Measurements from ENCODE around the gene WDR91. TPM values are rescaled to one million over a fixed set of nuclear protein-coding genes. Genes with fewer than 3 reads are reported as not detected.

The WDR91 gene
- total RNA-seq, 1 donor from 2014 or later: 5.4 TPM

GRCh38 chr7:135181261-135181928 lies 29.9 kb downstream of the WDR91 start:
- Histone ChIP-seq H3K27me3 (no peaks in the 10 kb centered on the region), H2AFZ (replicated peaks) (no peak overlapping the region), H3K27ac (no peak overlapping the region), H3K4me1 (peaks cover 11% of the 10 kb centered on the region), H3F3A (ENCODE audit: low read depth) (peaks cover 13% of the 10 kb centered on the region), H3K9ac (no peak overlapping the region), H4K20me1 (ENCODE audit: low read depth) (no peaks in the 10 kb centered on the region), H3K79me2 (ENCODE audit: low read depth) (no peaks in the 10 kb centered on the region), H3K4me2 (no peak overlapping the region), H3K9me3 (ENCODE audit: low read depth) (peaks cover 8% of the 10 kb centered on the region), H3K4me3 (no peak overlapping the region), H3K36me3 (no peaks in the 10 kb centered on the region)
- H3K27ac Mint-ChIP-seq: no peak overlapping the region
- H3K9me3 Mint-ChIP-seq: peaks cover 22% of the 10 kb centered on the region
- no peak overlapping the region for H3K4me3 Mint-ChIP-seq
- peaks cover 6% of the 10 kb centered on the region for H3K27me3 Mint-ChIP-seq (ENCODE audit: insufficient read depth, low read depth)
- TF ChIP-seq, protein P1, sequence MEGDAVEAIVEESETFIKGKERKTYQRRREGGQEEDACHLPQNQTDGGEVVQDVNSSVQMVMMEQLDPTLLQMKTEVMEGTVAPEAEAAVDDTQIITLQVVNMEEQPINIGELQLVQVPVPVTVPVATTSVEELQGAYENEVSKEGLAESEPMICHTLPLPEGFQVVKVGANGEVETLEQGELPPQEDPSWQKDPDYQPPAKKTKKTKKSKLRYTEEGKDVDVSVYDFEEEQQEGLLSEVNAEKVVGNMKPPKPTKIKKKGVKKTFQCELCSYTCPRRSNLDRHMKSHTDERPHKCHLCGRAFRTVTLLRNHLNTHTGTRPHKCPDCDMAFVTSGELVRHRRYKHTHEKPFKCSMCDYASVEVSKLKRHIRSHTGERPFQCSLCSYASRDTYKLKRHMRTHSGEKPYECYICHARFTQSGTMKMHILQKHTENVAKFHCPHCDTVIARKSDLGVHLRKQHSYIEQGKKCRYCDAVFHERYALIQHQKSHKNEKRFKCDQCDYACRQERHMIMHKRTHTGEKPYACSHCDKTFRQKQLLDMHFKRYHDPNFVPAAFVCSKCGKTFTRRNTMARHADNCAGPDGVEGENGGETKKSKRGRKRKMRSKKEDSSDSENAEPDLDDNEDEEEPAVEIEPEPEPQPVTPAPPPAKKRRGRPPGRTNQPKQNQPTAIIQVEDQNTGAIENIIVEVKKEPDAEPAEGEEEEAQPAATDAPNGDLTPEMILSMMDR (IDR thresholded peaks at IDR 0.05): no peak
- TF ChIP-seq EZH2phosphoT487 (IDR thresholded peaks at IDR 0.05) (no peak), EZH2 (IDR thresholded peaks at IDR 0.05) (no peak)
- peaks cover 32% of the 10 kb centered on the region for H3K36me3 Mint-ChIP-seq
- no peak for DNase-seq (ENCODE audit: low spot score)
- peaks cover 4% of the 10 kb centered on the region for H3K4me1 Mint-ChIP-seq

DNA sequence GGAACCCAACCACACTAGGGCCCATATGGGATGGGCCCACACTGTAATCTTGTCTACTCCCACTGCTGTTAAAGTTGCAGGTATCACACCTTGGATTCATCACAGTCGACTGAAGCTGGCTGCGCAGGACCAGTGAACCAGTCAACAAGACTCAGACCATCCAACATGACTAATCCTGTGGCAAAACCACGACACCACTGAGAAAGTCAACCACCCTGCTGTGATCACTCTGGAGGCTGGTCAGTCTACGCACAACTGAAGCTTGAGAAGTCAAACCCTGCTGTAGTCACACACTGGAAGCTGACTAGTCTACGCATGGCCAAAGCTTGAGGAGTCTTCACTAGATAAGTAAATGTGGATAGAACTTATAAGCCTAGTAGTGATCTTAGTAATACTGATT lies 31.2 kb downstream of the WDR91 start:
- H3K27ac Mint-ChIP-seq: no peak overlapping the region
- no peak overlapping the region for H3K4me3 Mint-ChIP-seq
- Histone ChIP-seq H3K9me3 (ENCODE audit: low read depth) (peaks cover 8% of the 10 kb centered on the region), H3K27me3 (no peaks in the 10 kb centered on the region), H3K9ac (no peak overlapping the region), H3K4me3 (no peak overlapping the region), H3K79me2 (ENCODE audit: low read depth) (no peaks in the 10 kb centered on the region), H4K20me1 (ENCODE audit: low read depth) (no peaks in the 10 kb centered on the region), H3K36me3 (no peaks in the 10 kb centered on the region), H3K27ac (no peak overlapping the region), H3K4me2 (no peak overlapping the region), H3K4me1 (peaks cover 11% of the 10 kb centered on the region), H3F3A (ENCODE audit: low read depth) (peaks cover 13% of the 10 kb centered on the region), H2AFZ (replicated peaks) (no peak overlapping the region)
- peaks cover 22% of the 10 kb centered on the region for H3K9me3 Mint-ChIP-seq
- no peak for TF ChIP-seq EZH2 (IDR thresholded peaks at IDR 0.05)
- TF ChIP-seq, protein P1 (IDR thresholded peaks at IDR 0.05): no peak
- no peak for DNase-seq (ENCODE audit: low spot score)
- H3K4me1 Mint-ChIP-seq: peaks cover 4% of the 10 kb centered on the region
- H3K27me3 Mint-ChIP-seq (ENCODE audit: insufficient read depth, low read depth): peaks cover 6% of the 10 kb centered on the region
- peaks cover 32% of the 10 kb centered on the region for H3K36me3 Mint-ChIP-seq

GRCh38 chr7:135179321-135179925 lies 31.9 kb downstream of the WDR91 start:
- no peak overlapping the region for H3K27ac Mint-ChIP-seq
- TF ChIP-seq, protein P1 (IDR thresholded peaks at IDR 0.05): no peak
- TF ChIP-seq EZH2phosphoT487 (IDR thresholded peaks at IDR 0.05) (no peak), EZH2 (IDR thresholded peaks at IDR 0.05) (no peak)
- Histone ChIP-seq H3K4me1 (peaks cover 11% of the 10 kb centered on the region), H3K4me3 (no peak overlapping the region), H4K20me1 (ENCODE audit: low read depth) (no peaks in the 10 kb centered on the region), H3K9me3 (ENCODE audit: low read depth) (peaks cover 8% of the 10 kb centered on the region), H3K79me2 (ENCODE audit: low read depth) (no peaks in the 10 kb centered on the region), H3K9ac (no peak overlapping the region), H2AFZ (replicated peaks) (no peak overlapping the region), H3K27ac (no peak overlapping the region), H3K36me3 (no peaks in the 10 kb centered on the region), H3K27me3 (no peaks in the 10 kb centered on the region), H3K4me2 (no peak overlapping the region), H3F3A (ENCODE audit: low read depth) (peaks cover 13% of the 10 kb centered on the region)
- H3K4me1 Mint-ChIP-seq: peaks cover 4% of the 10 kb centered on the region
- DNase-seq (ENCODE audit: low spot score): no peak
- peaks cover 22% of the 10 kb centered on the region for H3K9me3 Mint-ChIP-seq
- H3K27me3 Mint-ChIP-seq (ENCODE audit: insufficient read depth, low read depth): peaks cover 6% of the 10 kb centered on the region
- H3K36me3 Mint-ChIP-seq: peaks cover 32% of the 10 kb centered on the region
- H3K4me3 Mint-ChIP-seq: no peak overlapping the region
